WERI-Rb-1 (cell line): ENCODE data around the gene SMAD9.

Experiments
- DNase-seq: peaks from one replicate; pipeline ENCODE4 v3.0.0-alpha.2; 2020
- H3K27ac ChIP-seq: fragments of 250-450 bp; sonication (Bioruptor Pico); 2 replicates; pipeline ENCODE4 v1.5.1; 2020; ENCODE audit warnings: mild to moderate bottlenecking, moderate library complexity
- H3K27me3 ChIP-seq: fragments of 250-450 bp; sonication (Bioruptor Pico); 2 replicates; pipeline ENCODE4 v1.5.1; 2021; ENCODE audit warnings: mild to moderate bottlenecking, low read depth, moderate library complexity; ENCODE audit not compliant: insufficient read depth, severe bottlenecking
- H3K36me3 ChIP-seq: fragments of 250-450 bp; sonication (Bioruptor Pico); 2 replicates; pipeline ENCODE4 v1.5.1; 2020; ENCODE audit warnings: mild to moderate bottlenecking, moderate library complexity
- H3K4me3 ChIP-seq: 2 replicates; pipeline ENCODE4 v1.5.1; 2011; ENCODE audit warnings: low read depth, mild to moderate bottlenecking, control low read depth, low read length
- H3K9me3 ChIP-seq: fragments of 250-450 bp; sonication (Bioruptor Pico); 2 replicates; pipeline ENCODE4 v1.5.1; 2021; ENCODE audit warnings: mild to moderate bottlenecking, moderate library complexity; ENCODE audit not compliant: severe bottlenecking
- CTCF ChIP-seq: IDR thresholded peaks from 2 replicates; pipeline ENCODE4 v1.5.1; 2011; ENCODE audit warnings: low read depth, mild to moderate bottlenecking, control low read depth, inconsistent platforms, low read length

SMAD9 gene

GRCh38 chr13:36795463-36795862, 124.6 kb downstream of the SMAD9 start:
- Histone ChIP-seq H3K9me3 (no peaks in the 10 kb centered on the region), H3K27me3 (no peaks in the 10 kb centered on the region), H3K27ac (no peak overlapping the region), H3K4me3 (no peak overlapping the region), H3K36me3 (no peaks in the 10 kb centered on the region)
- no peak for DNase-seq
- TF ChIP-seq CTCF, result no peak
